ENCODE data around the gene CFAP77. TPM values are rescaled to one million over a fixed set of nuclear protein-coding genes. Genes with fewer than 3 reads are reported as not detected.

The CFAP77 gene
- total and polyA plus RNA-seq, 7 donors, result not detected

DNA sequence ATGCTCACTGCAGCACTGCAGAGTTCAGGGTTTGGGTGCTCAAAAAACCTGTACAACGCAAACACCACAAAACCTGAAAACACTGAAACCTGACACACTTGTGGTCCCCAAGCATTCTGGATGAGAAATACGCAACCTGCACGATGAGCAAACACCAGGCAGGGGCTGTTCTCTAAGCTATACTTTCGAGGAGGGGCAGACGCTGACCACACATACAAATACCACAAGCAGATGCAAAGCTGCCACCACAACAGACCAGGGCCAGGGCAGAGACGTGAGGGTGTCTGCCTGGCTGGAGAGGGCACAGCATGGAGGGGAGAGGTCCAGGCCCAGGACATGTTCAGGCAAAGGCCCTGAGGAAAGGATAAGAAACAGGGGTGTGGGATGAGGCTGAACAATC is 195.4 kb downstream of the CFAP77 start:
- WGBS, 2 donors, result 95 to 96% methylated on average over 6 of the region's 6 CpGs
- Histone ChIP-seq H3K4me3 (no peak overlapping the region), H3K4me1 (no peaks in the 10 kb centered on the region), H3K9me3 (no peaks in the 10 kb centered on the region), H3K36me3 (peaks cover 0 to 86% (median 9%) of the 10 kb centered on the region in 4 donors), H3K27ac (no peak overlapping the region), H3K27me3 (no peaks in the 10 kb centered on the region)
- no peak for DNase-seq
- intact Hi-C loops (cut with DNase I), result no loop called here
- TF ChIP-seq CTCF (IDR thresholded peaks at IDR 0.05), result no peak
- no peak for TF ChIP-seq EP300 (IDR thresholded peaks at IDR 0.05)
- no peak for TF ChIP-seq POLR2AphosphoS5 (IDR thresholded peaks at IDR 0.05)

DNA sequence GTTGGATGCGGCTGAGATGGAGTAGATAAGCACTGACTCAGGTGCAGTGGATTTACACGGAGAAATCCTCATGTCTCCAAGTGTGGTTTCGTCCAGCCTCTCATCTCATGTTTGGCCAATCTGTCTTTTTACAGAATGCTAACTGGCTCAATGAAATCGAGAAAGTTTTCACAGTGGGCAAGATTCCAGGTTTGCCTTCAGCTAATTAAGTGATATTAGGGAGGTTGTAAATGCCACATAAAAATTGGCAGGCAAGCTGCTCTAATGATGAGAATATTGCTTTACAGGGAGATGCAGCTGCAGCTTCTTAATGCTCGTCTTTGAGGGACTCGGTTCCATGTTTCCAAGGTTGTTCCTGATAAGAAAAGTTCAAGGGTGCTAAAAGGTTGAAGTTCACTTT is 196.1 kb downstream of the CFAP77 start:
- 84 to 88% methylated on average over 6 of the region's 6 CpGs for WGBS, 2 donors
- H3K4me3 ChIP-seq, result no peak overlapping the region
- intact Hi-C loops (cut with DNase I), result no loop called here
- H3K27me3 ChIP-seq, result no peaks in the 10 kb centered on the region
- H3K27ac ChIP-seq, result no peak overlapping the region
- DNase-seq, result no peak
- H3K36me3 ChIP-seq, result peaks cover 0 to 86% (median 14%) of the 10 kb centered on the region in 4 donors
- H3K4me1 ChIP-seq, result no peaks in the 10 kb centered on the region
- no peaks in the 10 kb centered on the region for H3K9me3 ChIP-seq
- TF ChIP-seq EP300 (IDR thresholded peaks at IDR 0.05), result no peak
- no peak for TF ChIP-seq POLR2A (IDR thresholded peaks at IDR 0.05)
- no peak for TF ChIP-seq POLR2AphosphoS5 (IDR thresholded peaks at IDR 0.05)
- TF ChIP-seq CTCF (IDR thresholded peaks at IDR 0.05), result no peak

DNA sequence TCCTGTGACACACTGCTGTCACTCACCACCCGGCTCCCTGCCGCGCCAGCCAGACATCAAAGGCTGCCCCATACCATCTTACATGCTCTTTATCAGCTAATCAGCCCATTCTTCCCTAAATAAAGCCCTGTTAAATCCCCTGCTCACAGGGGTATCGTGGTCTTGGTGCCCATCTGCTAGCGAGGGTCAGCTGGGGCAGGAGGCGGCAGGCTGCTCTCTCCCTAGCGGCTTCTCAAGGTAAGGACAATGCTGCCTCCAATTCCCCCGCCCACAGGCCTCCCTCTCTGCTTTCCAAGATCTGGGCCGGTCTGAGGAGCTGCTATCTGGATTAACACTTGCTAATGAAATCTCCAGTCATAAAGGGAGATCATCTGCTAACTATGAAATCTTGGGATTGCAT is 199.2 kb downstream of the CFAP77 start:
- H3K27ac ChIP-seq, result no peak overlapping the region
- no peaks in the 10 kb centered on the region for H3K9me3 ChIP-seq
- WGBS, 2 donors, result 93 to 97% methylated on average over 9 of the region's 9 CpGs
- no peak for DNase-seq
- peaks cover 0 to 90% (median 26%) of the 10 kb centered on the region in 4 donors for H3K36me3 ChIP-seq
- no peaks in the 10 kb centered on the region for H3K4me1 ChIP-seq
- H3K4me3 ChIP-seq, result no peak overlapping the region
- TF ChIP-seq CTCF (IDR thresholded peaks at IDR 0.05) (no peak), POLR2A (IDR thresholded peaks at IDR 0.05) (no peak), EP300 (IDR thresholded peaks at IDR 0.05) (no peak), POLR2AphosphoS5 (IDR thresholded peaks at IDR 0.05) (no peak)
- no peaks in the 10 kb centered on the region for H3K27me3 ChIP-seq
- intact Hi-C loops (cut with DNase I), result no loop called here

GRCh38 chr9:132609829-132610228 is 199.8 kb downstream of the CFAP77 start:
- H3K27me3 ChIP-seq, result no peaks in the 10 kb centered on the region
- intact Hi-C loops (cut with DNase I), result no loop called here
- no peaks in the 10 kb centered on the region for H3K4me1 ChIP-seq
- TF ChIP-seq POLR2AphosphoS5 (IDR thresholded peaks at IDR 0.05), result no peak
- WGBS, 2 donors, result 88 to 95% methylated on average over 7 of the region's 7 CpGs
- no peak for DNase-seq
- no peak overlapping the region for H3K27ac ChIP-seq
- peaks cover 0 to 94% (median 27%) of the 10 kb centered on the region in 4 donors for H3K36me3 ChIP-seq
- H3K9me3 ChIP-seq, result no peaks in the 10 kb centered on the region
- no peak overlapping the region for H3K4me3 ChIP-seq

- no peak for TF ChIP-seq EP300 (IDR thresholded peaks at IDR 0.05)
- no peak for TF ChIP-seq POLR2AphosphoS5 (IDR thresholded peaks at IDR 0.05)
- no peak for TF ChIP-seq CTCF (IDR thresholded peaks at IDR 0.05)
- no peak for TF ChIP-seq POLR2A (IDR thresholded peaks at IDR 0.05)
- Histone ChIP-seq H3K4me1 (no peaks in the 10 kb centered on the region), H3K36me3 (peaks cover 0 to 94% (median 27%) of the 10 kb centered on the region in 4 donors), H3K27ac (no peak overlapping the region), H3K27me3 (no peaks in the 10 kb centered on the region), H3K9me3 (no peaks in the 10 kb centered on the region), H3K4me3 (no peak overlapping the region)
- intact Hi-C loops (cut with DNase I), result no loop called here
- no peak for DNase-seq
- 94% methylated on average over 12 of the region's 12 CpGs for WGBS, 2 donors
Measured at GRCh38 chr9:132610661-132611060, 200.7 kb downstream of the CFAP77 start.

Measured in sigmoid colon (tissue), 7 donors.